PC-3 (cell line): ENCODE data around the gene CCR5AS.
"Not testable (repeated sequence)": the region's sequence is repeated elsewhere in the genome, so short reads cannot be mapped to it uniquely, and the experiment has no call there.

Experiments used
- ATAC-seq: fragments of 200-7000 bp; cut with Tn5 transposase; 2 replicates; pipeline ENCODE4 v1.9.1; 2020; ENCODE audit warnings: mild to moderate bottlenecking, moderate library complexity
- BruUV-seq: library from RNA; stranded (reverse); fragments of 400-500 nt; replicated peaks from 2 replicates; lab custom pipeline; 2021; lab: Mats Ljungman, UMichigan
- CTCF ChIA-PET: fragments of 300-600 bp; sonication (Branson Sonifier 250); formaldehyde crosslinking; loops from one replicate; lab custom pipeline; 2022; ENCODE audit warnings: antibody characterized with exemption; lab: Charles Lee
- POLR2A ChIA-PET: fragments of 300-600 bp; sonication (Branson Sonifier 250); formaldehyde crosslinking; loops from one replicate; lab custom pipeline; 2022; ENCODE audit warnings: antibody characterized with exemption; ENCODE audit not compliant: unreplicated experiment; lab: Charles Lee
- DNase-seq: peaks from one replicate; pipeline ENCODE4 v3.0.0-alpha.2; 2015
- H2AFZ ChIP-seq: fragments of 300-600 bp; sonication (generic); 2 replicates; pipeline ENCODE4 v1.6.0; 2016; ENCODE audit warnings: antibody characterized with exemption, low read length
- H3F3A ChIP-seq: fragments of 300-600 bp; sonication (generic); one replicate; pipeline ENCODE4 v1.6.0; 2017; ENCODE audit warnings: antibody characterized with exemption, low read length, control low read depth, mild to moderate bottlenecking; ENCODE audit not compliant: unreplicated experiment
- H3K27ac ChIP-seq: fragments of 300-600 bp; sonication (generic); 2 replicates; pipeline ENCODE4 v1.5.1; 2016; ENCODE audit warnings: mild to moderate bottlenecking, low read length
- H3K27me3 ChIP-seq: fragments of 300-600 bp; sonication (generic); 2 replicates; pipeline ENCODE4 v1.6.1; 2016; ENCODE audit warnings: low read length, mixed read lengths
- H3K36me3 ChIP-seq: fragments of 300-600 bp; sonication (generic); 2 replicates; pipeline ENCODE4 v1.6.1; 2016; ENCODE audit warnings: low read depth, mixed run types, low read length, mixed read lengths
- H3K4me1 ChIP-seq: fragments of 300-600 bp; sonication (generic); 2 replicates; pipeline ENCODE4 v1.5.1; 2016; ENCODE audit warnings: low read length; ENCODE audit not compliant: insufficient read depth
- H3K4me2 ChIP-seq: fragments of 300-600 bp; sonication (generic); 2 replicates; pipeline ENCODE4 v1.6.0; 2016; ENCODE audit warnings: low read length
- H3K4me3 ChIP-seq: fragments of 300-600 bp; sonication (generic); 2 replicates; pipeline ENCODE4 v1.5.1; 2016; ENCODE audit warnings: mild to moderate bottlenecking, low read length, mixed read lengths
- H3K79me2 ChIP-seq: fragments of 300-600 bp; sonication (generic); 2 replicates; pipeline ENCODE4 v1.6.1; 2017; ENCODE audit warnings: low read length, mixed read lengths
- H3K9ac ChIP-seq: fragments of 300-600 bp; sonication (generic); 2 replicates; pipeline ENCODE4 v1.6.0; 2016; ENCODE audit warnings: mild to moderate bottlenecking, low read length
- H3K9me2 ChIP-seq: fragments of 300-600 bp; sonication (generic); replicated peaks from 2 replicates; pipeline ENCODE4 v1.6.1; 2016; ENCODE audit warnings: mixed run types, low read length, mixed read lengths
- H3K9me3 ChIP-seq: fragments of 300-600 bp; sonication (generic); 2 replicates; pipeline ENCODE4 v1.6.1; 2016; ENCODE audit warnings: low read length, mixed read lengths
- H4K20me1 ChIP-seq: fragments of 300-600 bp; sonication (generic); 2 replicates; pipeline ENCODE4 v1.6.1; 2016; ENCODE audit warnings: low read length, mixed read lengths
- EZH2 ChIP-seq: fragments of 300-600 bp; sonication (generic); IDR thresholded peaks from one replicate; pipeline ENCODE4 v1.6.1; 2017; ENCODE audit warnings: antibody characterized with exemption, mild to moderate bottlenecking, low read length; ENCODE audit not compliant: unreplicated experiment
- EZH2phosphoT487 ChIP-seq: fragments of 300-600 bp; sonication (generic); IDR thresholded peaks from 2 replicates; pipeline ENCODE4 v1.6.1; 2018; ENCODE audit warnings: mild to moderate bottlenecking, antibody characterized with exemption, low read length, borderline replicate concordance
- intact Hi-C: fragments of 100-400 bp; cut with micrococcal nuclease; formaldehyde crosslinking; loops from 2 replicates; pipeline ENCODE4 v1.9.0; 2023
- TF ChIP-seq, protein P1 (sequence below): fragments of 300-600 bp; sonication (generic); conservative IDR thresholded peaks from 2 replicates; pipeline ENCODE4 v1.5.1; 2017; ENCODE audit warnings: antibody characterized with exemption, low read depth, mild to moderate bottlenecking, low read length

Gene CCR5AS

GRCh38 chr3:46335541-46335940, 71.3 kb downstream of the CCR5AS start:
- ChIA-PET POLR2A (interaction anchor here (0.6 to 0.7 kb wide), 2 partner anchors 51 to 676 kb away, joined by 3 to 4 read pairs; no protein-coding TSS in a partner anchor), CTCF (interaction anchor here (0.6 kb wide), 1 partner anchor 166 kb away, joined by 3 read pairs; no protein-coding TSS in a partner anchor)
- no peaks in the 10 kb centered on the region for H3F3A ChIP-seq
- H3K27ac ChIP-seq, result peak overlapping the region; percentile 33; the same call in 1 of the 2 replicates
- DNase-seq, result peak; percentile 33
- TF ChIP-seq EZH2phosphoT487 (no peak), EZH2 (no peak)
- TF ChIP-seq, protein P1, sequence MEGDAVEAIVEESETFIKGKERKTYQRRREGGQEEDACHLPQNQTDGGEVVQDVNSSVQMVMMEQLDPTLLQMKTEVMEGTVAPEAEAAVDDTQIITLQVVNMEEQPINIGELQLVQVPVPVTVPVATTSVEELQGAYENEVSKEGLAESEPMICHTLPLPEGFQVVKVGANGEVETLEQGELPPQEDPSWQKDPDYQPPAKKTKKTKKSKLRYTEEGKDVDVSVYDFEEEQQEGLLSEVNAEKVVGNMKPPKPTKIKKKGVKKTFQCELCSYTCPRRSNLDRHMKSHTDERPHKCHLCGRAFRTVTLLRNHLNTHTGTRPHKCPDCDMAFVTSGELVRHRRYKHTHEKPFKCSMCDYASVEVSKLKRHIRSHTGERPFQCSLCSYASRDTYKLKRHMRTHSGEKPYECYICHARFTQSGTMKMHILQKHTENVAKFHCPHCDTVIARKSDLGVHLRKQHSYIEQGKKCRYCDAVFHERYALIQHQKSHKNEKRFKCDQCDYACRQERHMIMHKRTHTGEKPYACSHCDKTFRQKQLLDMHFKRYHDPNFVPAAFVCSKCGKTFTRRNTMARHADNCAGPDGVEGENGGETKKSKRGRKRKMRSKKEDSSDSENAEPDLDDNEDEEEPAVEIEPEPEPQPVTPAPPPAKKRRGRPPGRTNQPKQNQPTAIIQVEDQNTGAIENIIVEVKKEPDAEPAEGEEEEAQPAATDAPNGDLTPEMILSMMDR, result no peak
- H3K27me3 ChIP-seq, result no peaks in the 10 kb centered on the region
- H2AFZ ChIP-seq, result no peak overlapping the region
- peaks cover 4% of the 10 kb centered on the region; the same call in 1 of the 2 replicates for H3K36me3 ChIP-seq
- no peaks in the 10 kb centered on the region for H4K20me1 ChIP-seq
- ATAC-seq, result peak; percentile 61
- no peaks in the 10 kb centered on the region for H3K9me2 ChIP-seq
- H3K4me1 ChIP-seq, result peaks cover 15% of the 10 kb centered on the region
- peaks cover 15% of the 10 kb centered on the region; the same call in 1 of the 2 replicates for H3K9me3 ChIP-seq
- no TSS peak for BruUV-seq
- no peaks in the 10 kb centered on the region for H3K79me2 ChIP-seq
- no peak overlapping the region for H3K4me3 ChIP-seq
- intact Hi-C loops, result no loop called here
- no peak overlapping the region for H3K9ac ChIP-seq
- peak overlapping the region; percentile 27 for H3K4me2 ChIP-seq

DNA sequence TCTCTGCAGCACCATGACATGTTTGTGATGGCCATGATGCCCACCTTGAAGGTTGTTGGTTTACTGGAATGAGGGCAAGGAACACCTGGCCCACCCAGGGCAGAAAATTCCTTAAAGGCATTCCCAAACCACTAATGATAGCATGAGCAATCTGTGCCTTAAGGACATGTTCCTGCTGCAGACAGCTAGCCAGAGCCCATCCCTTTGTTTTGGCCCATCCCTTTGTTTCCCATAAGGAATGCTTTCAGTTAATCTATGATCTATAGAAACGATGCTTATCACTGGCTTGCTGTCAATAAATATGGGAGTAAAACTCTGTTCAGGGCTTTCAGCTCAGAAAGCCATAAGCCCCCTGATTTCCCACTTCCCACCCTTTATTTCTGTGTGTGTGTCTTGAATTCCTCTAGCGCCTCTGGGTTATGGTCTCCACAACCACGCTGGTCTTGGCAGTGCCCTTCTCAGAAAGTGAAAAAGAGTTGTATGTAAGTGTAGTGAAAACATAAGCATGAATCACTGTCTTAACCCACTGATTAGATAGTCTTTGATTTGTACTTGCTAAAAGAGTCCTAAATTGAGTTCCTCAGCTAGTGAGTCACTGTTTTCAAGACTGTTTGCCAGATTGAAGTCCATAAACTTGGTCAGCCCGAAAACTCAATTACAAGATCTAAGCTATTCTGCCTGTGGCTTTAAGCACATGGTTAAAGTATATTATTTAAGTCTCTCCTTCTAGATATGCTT, 72.0 kb downstream of the CCR5AS start:
- H3F3A ChIP-seq, result no peaks in the 10 kb centered on the region
- TF ChIP-seq, protein P1, result no peak
- TF ChIP-seq EZH2phosphoT487, result no peak
- no peak for TF ChIP-seq EZH2
- H3K27ac ChIP-seq, result peak overlapping the region; percentile 33; the same call in 1 of the 2 replicates
- H4K20me1 ChIP-seq, result no peaks in the 10 kb centered on the region
- H3K9me3 ChIP-seq, result peaks cover 14% of the 10 kb centered on the region; the same call in 1 of the 2 replicates
- peaks cover 4% of the 10 kb centered on the region; the same call in 1 of the 2 replicates for H3K36me3 ChIP-seq
- intact Hi-C loops, result no loop called here
- ATAC-seq, result peak; percentile 92
- no peak overlapping the region for H3K4me3 ChIP-seq
- H3K4me2 ChIP-seq, result peak overlapping the region; percentile 27
- H3K79me2 ChIP-seq, result no peaks in the 10 kb centered on the region
- CTCF ChIA-PET, result interaction anchor here (0.6 kb wide), 1 partner anchor 167 kb away, joined by 3 read pairs; no protein-coding TSS in a partner anchor
- no peak overlapping the region for H3K9ac ChIP-seq
- BruUV-seq, result no TSS peak
- peaks cover 15% of the 10 kb centered on the region for H3K4me1 ChIP-seq
- H3K27me3 ChIP-seq, result no peaks in the 10 kb centered on the region
- peak; percentile 72 for DNase-seq
- POLR2A ChIA-PET, result interaction anchor here (0.7 kb wide), 1 partner anchor 675 kb away, joined by 4 read pairs; no protein-coding TSS in a partner anchor
- H3K9me2 ChIP-seq, result no peaks in the 10 kb centered on the region
- H2AFZ ChIP-seq, result no peak overlapping the region

- H3K79me2 ChIP-seq, H4K20me1 ChIP-seq, intact Hi-C loops, H3K9me2 ChIP-seq, H3K27me3 ChIP-seq, H2AFZ ChIP-seq, ATAC-seq, CTCF ChIA-PET, H3K9ac ChIP-seq, H3K4me2 ChIP-seq, H3K4me1 ChIP-seq, H3K4me3 ChIP-seq, BruUV-seq, H3K27ac ChIP-seq, POLR2A ChIA-PET, H3K36me3 ChIP-seq, H3F3A ChIP-seq, DNase-seq: not testable (repeated sequence)
- H3K9me3 ChIP-seq, result peaks cover 10% of the 10 kb centered on the region; the same call in 1 of the 2 replicates
Observed at GRCh38 chr3:46330676-46331075, 76.2 kb downstream of the CCR5AS start.
